Endothelial cell of umbilical vein (primary cell): Measurements from ENCODE around the gene CYB5D1.
A peak's percentile ranks its signal among the peaks of the same experiment; 100 is the strongest.

Source experiments
- CTCF ChIP-seq, 2 donors: IDR thresholded peaks; 1 replicate in 1 of 2; 2 replicates in 1 of 2; pipeline ENCODE4 v1.5.1; 2011; ENCODE audit warnings: low read length in 2 of 2, mild to moderate bottlenecking in 2 of 2, moderate library complexity in 2 of 2, control low read depth in 1 of 2, inconsistent platforms in 1 of 2, low read depth in 1 of 2; ENCODE audit not compliant: insufficient read depth in 1 of 2; ENCODE audit errors: extremely low read depth in 1 of 2
- EZH2 ChIP-seq: IDR thresholded peaks from 2 replicates; pipeline ENCODE4 v1.6.1; 2012; ENCODE audit warnings: borderline replicate concordance, low read depth, mild to moderate bottlenecking, moderate library complexity, low read length, inconsistent platforms; ENCODE audit not compliant: severe bottlenecking
- GATA2 ChIP-seq: IDR thresholded peaks from 2 replicates; pipeline ENCODE4 v1.7.0; 2011; ENCODE audit warnings: low read depth, mild to moderate bottlenecking, moderate library complexity, mixed read lengths, low read length; ENCODE audit not compliant: insufficient read length, insufficient read depth
- JUN ChIP-seq: IDR thresholded peaks from 2 replicates; pipeline ENCODE4 v1.6.1; 2011; ENCODE audit warnings: borderline replicate concordance, low read depth; ENCODE audit not compliant: insufficient read length, insufficient read depth
- MAX ChIP-seq: IDR thresholded peaks from 2 replicates; pipeline ENCODE4 v1.6.1; 2011; ENCODE audit not compliant: insufficient read depth, insufficient read length
- MYC ChIP-seq: IDR thresholded peaks from one replicate; pipeline ENCODE4 v1.6.1; 2011; ENCODE audit warnings: mild to moderate bottlenecking, low read depth, low read length
- POLR2A ChIP-seq: IDR thresholded peaks from 2 replicates; pipeline ENCODE4 v1.6.1; 2012; ENCODE audit warnings: low read depth, mild to moderate bottlenecking, control low read depth, low read length
- POLR2AphosphoS5 ChIP-seq: IDR thresholded peaks from 2 replicates; pipeline ENCODE4 v1.6.1; 2012; ENCODE audit warnings: low read depth, mild to moderate bottlenecking, control low read depth, low read length, moderate library complexity; ENCODE audit not compliant: insufficient read depth

GRCh38 chr17:7844292-7845154, 13.3 kb upstream of the CYB5D1 start:
- peak; percentile 39 for TF ChIP-seq POLR2AphosphoS5
- TF ChIP-seq CTCF (IDR thresholded peaks at IDR 0.05; ENCODE audit: extremely low read depth in 1 of 2, insufficient read depth in 1 of 2, low read depth in 1 of 2, low read length in 2 of 2) = no peak
- peak; percentile 52 for TF ChIP-seq POLR2A
- no peak for TF ChIP-seq GATA2
- no peak for TF ChIP-seq EZH2
- no peak for TF ChIP-seq MAX
- TF ChIP-seq JUN = no peak
- TF ChIP-seq MYC = no peak
